Activated CD8-positive, alpha-beta T cell treated with anti-CD3 and anti-CD28 coated beads, Interleukin-2, amount 10 ng/mL, durations not matched to agents 7 days and 5 days (primary cell): ENCODE data around the gene FGD6. TPM values are rescaled to one million over a fixed set of nuclear protein-coding genes. Genes with fewer than 3 reads are reported as not detected.

Source experiments
- total RNA-seq, 2 experiments: library from RNA; stranded (reverse); gene quantifications; one replicate each; pipeline ENCODE4 v1.2.3, GENCODE V29; 2021

FGD6 gene
- total RNA-seq, 2 experiments from 2014 or later = 0.50 to 0.70 TPM

Other genes with a start within 250 kb of the FGD6 start
- gene NDUFA12, start 213.8 kb downstream of the FGD6 start, total RNA-seq = 100 to 1,000 TPM; 247 to 253 TPM
- 10 to 100 TPM; 30.5 to 32.8 TPM for gene NR2C1, start 143.8 kb downstream of the FGD6 start, total RNA-seq
- 10 to 100 TPM; 29.0 to 31.0 TPM for gene VEZT, start 340 bp upstream of the FGD6 start, total RNA-seq